WTC11 (cell line): ENCODE results near the gene ABCD3. TPM values are rescaled to one million over a fixed set of nuclear protein-coding genes. Genes with fewer than 3 reads are reported as not detected.
"Not testable (repeated sequence)": the region's sequence is repeated elsewhere in the genome, so short reads cannot be mapped to it uniquely, and the experiment has no call there.

Experiments used
- ATAC-seq: fragments of 200-7000 bp; cut with Tn5 transposase; 2 replicates; pipeline ENCODE4 v1.10.0; 2021; ENCODE audit warnings: mild to moderate bottlenecking, moderate library complexity
- CTCF ChIA-PET: fragments of 300-600 bp; sonication (Branson Sonifier 250); formaldehyde crosslinking; loops from one replicate; lab custom pipeline; 2021; ENCODE audit warnings: antibody characterized with exemption; lab: Charles Lee
- POLR2A ChIA-PET: fragments of 350-600 bp; sonication (Branson Sonifier 250); formaldehyde crosslinking; loops from one replicate; lab custom pipeline; 2021; ENCODE audit warnings: antibody characterized with exemption; lab: Charles Lee
- DNase-seq: peaks from one replicate; pipeline ENCODE4 v3.0.0; 2021; ENCODE audit warnings: low spot score
- H3K27ac Mint-ChIP-seq: 2 replicates; pipeline ENCODE4 v1.8.0; 2021; ENCODE audit warnings: mixed read lengths
- H3K27me3 Mint-ChIP-seq: 2 replicates; pipeline ENCODE4 v1.8.0; 2021; ENCODE audit warnings: low read depth, mild to moderate bottlenecking, moderate library complexity, mixed read lengths
- H3K36me3 Mint-ChIP-seq: 2 replicates; pipeline ENCODE4 v1.8.0; 2021; ENCODE audit warnings: mixed read lengths
- H3K4me1 Mint-ChIP-seq: 2 replicates; pipeline ENCODE4 v1.8.0; 2022; ENCODE audit warnings: mixed read lengths
- H3K4me3 Mint-ChIP-seq: 2 replicates; pipeline ENCODE4 v1.8.0; 2021; ENCODE audit warnings: mild to moderate bottlenecking, moderate library complexity, mixed read lengths
- H3K9me3 Mint-ChIP-seq: 2 replicates; pipeline ENCODE4 v1.8.0; 2021; ENCODE audit warnings: mixed read lengths
- ATF3 ChIP-seq: sonication (generic); formaldehyde crosslinking; conservative IDR thresholded peaks from 2 replicates; pipeline ENCODE4 v1.8.1; 2022; ENCODE audit warnings: mild to moderate bottlenecking, missing genetic modification reagents
- CREM ChIP-seq: sonication (generic); formaldehyde crosslinking; IDR thresholded peaks from 2 replicates; pipeline ENCODE4 v1.8.1; 2022; ENCODE audit warnings: mild to moderate bottlenecking, missing genetic modification reagents, moderate library complexity
- ELF4 ChIP-seq: sonication (generic); formaldehyde crosslinking; IDR thresholded peaks from 2 replicates; pipeline ENCODE4 v1.8.1; 2022; ENCODE audit warnings: low read depth, mild to moderate bottlenecking, moderate library complexity, missing genetic modification reagents
- EMX1 ChIP-seq: fragments of 250-450 bp; sonication (Bioruptor Pico); IDR thresholded peaks from 2 replicates; pipeline ENCODE4 v1.8.0; 2021; ENCODE audit warnings: mild to moderate bottlenecking
- ETV6 ChIP-seq: sonication (generic); formaldehyde crosslinking; IDR thresholded peaks from 2 replicates; pipeline ENCODE4 v1.8.1; 2022; ENCODE audit warnings: mild to moderate bottlenecking, missing genetic modification reagents
- FOXJ3 ChIP-seq: sonication (generic); formaldehyde crosslinking; IDR thresholded peaks from 2 replicates; pipeline ENCODE4 v1.9.0; 2021; ENCODE audit warnings: missing genetic modification reagents, mild to moderate bottlenecking, borderline replicate concordance
- IRF1 ChIP-seq: sonication (generic); formaldehyde crosslinking; IDR thresholded peaks from 2 replicates; pipeline ENCODE4 v1.8.0; 2023; ENCODE audit warnings: missing genetic modification reagents
- KAT7 ChIP-seq: sonication (generic); formaldehyde crosslinking; IDR thresholded peaks from 2 replicates; pipeline ENCODE4 v1.8.1; 2023; ENCODE audit warnings: missing genetic modification reagents, mild to moderate bottlenecking, borderline replicate concordance
- NFE2L1 ChIP-seq: sonication (generic); formaldehyde crosslinking; IDR thresholded peaks from 2 replicates; pipeline ENCODE4 v1.8.1; 2023; ENCODE audit warnings: missing genetic modification reagents
- NR1H2 ChIP-seq: sonication (generic); formaldehyde crosslinking; IDR thresholded peaks from 2 replicates; pipeline ENCODE4 v1.9.0; 2021; ENCODE audit warnings: mild to moderate bottlenecking, moderate library complexity, missing genetic modification reagents
- SOX15 ChIP-seq: fragments of 250-450 bp; sonication (Bioruptor Pico); IDR thresholded peaks from 2 replicates; pipeline ENCODE4 v1.9.0; 2021; ENCODE audit warnings: mild to moderate bottlenecking
- ZBTB43 ChIP-seq: sonication (generic); formaldehyde crosslinking; IDR thresholded peaks from 2 replicates; pipeline ENCODE4 v1.8.1; 2023; ENCODE audit warnings: mild to moderate bottlenecking, missing genetic modification reagents
- total RNA-seq: library from RNA; stranded (reverse); gene quantifications from 3 replicates; pipeline ENCODE4 v1.2.3, GENCODE V29; 2021

Gene ABCD3
- total RNA-seq, 1 experiment from 2014 or later = 27.2 TPM

- Mint-ChIP-seq H3K27me3 (no peaks in the 10 kb centered on the region), H3K4me3 (no peak overlapping the region), H3K27ac (no peak overlapping the region; the same call in 1 of the 2 replicates), H3K36me3 (peaks cover 23% of the 10 kb centered on the region), H3K4me1 (peaks cover 23% of the 10 kb centered on the region), H3K9me3 (peaks cover 20% of the 10 kb centered on the region)
- DNase-seq = no peak
- CTCF ChIA-PET = no interaction called here
- TF ChIP-seq ATF3 (CRISPR knock-in tag) (no peak), IRF1 (no peak), SOX15 (CRISPR knock-in tag) (no peak), ZBTB43 (CRISPR knock-in tag) (no peak), ETV6 (CRISPR knock-in tag) (no peak)
- POLR2A ChIA-PET = no interaction called here
- no peak for ATAC-seq
Measured at GRCh38 chr1:94425821-94426484, 7.8 kb downstream of the ABCD3 start.

GRCh38 chr1:94426485-94426870 lies 8.3 kb downstream of the ABCD3 start:
- H3K4me1 Mint-ChIP-seq = peaks cover 23% of the 10 kb centered on the region
- DNase-seq, H3K27me3 Mint-ChIP-seq, H3K4me3 Mint-ChIP-seq, POLR2A ChIA-PET, CTCF ChIA-PET, H3K27ac Mint-ChIP-seq, ATAC-seq: not testable (repeated sequence)
- peaks cover 23% of the 10 kb centered on the region for H3K36me3 Mint-ChIP-seq
- peaks cover 20% of the 10 kb centered on the region for H3K9me3 Mint-ChIP-seq

GRCh38 chr1:94428441-94428840 lies 10.3 kb downstream of the ABCD3 start:
- peaks cover 25% of the 10 kb centered on the region for H3K9me3 Mint-ChIP-seq
- no peak overlapping the region for H3K4me3 Mint-ChIP-seq
- ChIA-PET CTCF (no interaction called here), POLR2A (no interaction called here)
- no peaks in the 10 kb centered on the region for H3K27me3 Mint-ChIP-seq
- H3K36me3 Mint-ChIP-seq = peaks cover 23% of the 10 kb centered on the region
- TF ChIP-seq EMX1 (CRISPR knock-in tag) (no peak), CREM (no peak), FOXJ3 (no peak), KAT7 (CRISPR knock-in tag) (no peak), NR1H2 (CRISPR knock-in tag) (no peak), ELF4 (CRISPR knock-in tag) (no peak), NFE2L1 (no peak)
- no peak overlapping the region for H3K27ac Mint-ChIP-seq
- DNase-seq (no peak), ATAC-seq (no peak)
- H3K4me1 Mint-ChIP-seq = peaks cover 15% of the 10 kb centered on the region

GRCh38 chr1:94428927-94429528 lies 10.8 kb downstream of the ABCD3 start:
- ATAC-seq, H3K27ac Mint-ChIP-seq, H3K27me3 Mint-ChIP-seq, H3K4me3 Mint-ChIP-seq, CTCF ChIA-PET, DNase-seq, POLR2A ChIA-PET: not testable (repeated sequence)
- H3K9me3 Mint-ChIP-seq = peaks cover 25% of the 10 kb centered on the region
- peaks cover 23% of the 10 kb centered on the region for H3K36me3 Mint-ChIP-seq
- H3K4me1 Mint-ChIP-seq = peaks cover 15% of the 10 kb centered on the region

GRCh38 chr1:94430066-94430465 lies 11.9 kb downstream of the ABCD3 start:
- H3K36me3 Mint-ChIP-seq = peaks cover 23% of the 10 kb centered on the region
- H3K4me3 Mint-ChIP-seq, H3K27me3 Mint-ChIP-seq, POLR2A ChIA-PET, DNase-seq, ATAC-seq, H3K27ac Mint-ChIP-seq, CTCF ChIA-PET: not testable (repeated sequence)
- H3K4me1 Mint-ChIP-seq = peaks cover 15% of the 10 kb centered on the region
- peaks cover 25% of the 10 kb centered on the region for H3K9me3 Mint-ChIP-seq
